H1 (cell line): Measurements from ENCODE around the gene ICA1. TPM values are rescaled to one million over a fixed set of nuclear protein-coding genes. Genes with fewer than 3 reads are reported as not detected.

Experiments
- CBX5 ChIP-seq: fragments of 300-800, 300-1000 bp; sonication (generic); IDR thresholded peaks from 2 replicates; pipeline ENCODE4 v1.7.1; 2016; ENCODE audit warnings: antibody characterized with exemption, low read length, low read depth
- FOSL1 ChIP-seq: IDR thresholded peaks from 2 replicates; pipeline ENCODE4 v1.6.1; 2011; ENCODE audit warnings: mild to moderate bottlenecking, low read depth, low read length, moderate library complexity; ENCODE audit not compliant: insufficient read depth
- MAFK ChIP-seq: IDR thresholded peaks from 2 replicates; pipeline ENCODE4 v1.6.1; 2012; ENCODE audit warnings: low read depth, mild to moderate bottlenecking, improper control_type of control experiment, low read length
- SIX5 ChIP-seq: IDR thresholded peaks from 2 replicates; pipeline ENCODE4 v1.6.1; 2011; ENCODE audit warnings: mild to moderate bottlenecking, low read depth, low read length
- polyA plus RNA-seq, 7 experiments: library from polyadenylated mRNA; depleted of rRNA in 3 of 7; stranded (reverse) in 5 of 7; unstranded in 2 of 7; fragments of >200 nt in 5 of 7; fragments of 200-250 nt in 2 of 7; gene quantifications; 1 replicate in 5 of 7; 2 replicates in 1 of 7; 4 replicates in 1 of 7; pipeline versions ENCODE4 v1.2.1 to v1.2.3, GENCODE V29; 2011 to 2013; ENCODE audit warnings: missing spikeins in 2 of 7, mixed read lengths in 2 of 7
- total RNA-seq: library from RNA; stranded (reverse); fragmentation: NEBNext Ultra II Directional; extraction: Animal tissue kit (Norgen Biotek cat#: 25700); gene quantifications from 2 replicates; pipeline ENCODE4 v1.2.1, GENCODE V29; 2021

ICA1 gene
- total and polyA plus RNA-seq, 2 of the 8 experiments (the other 6 are each of a cell fraction or from before 2014, with no cell fraction given): 14.9 to 37.1 TPM

DNA sequence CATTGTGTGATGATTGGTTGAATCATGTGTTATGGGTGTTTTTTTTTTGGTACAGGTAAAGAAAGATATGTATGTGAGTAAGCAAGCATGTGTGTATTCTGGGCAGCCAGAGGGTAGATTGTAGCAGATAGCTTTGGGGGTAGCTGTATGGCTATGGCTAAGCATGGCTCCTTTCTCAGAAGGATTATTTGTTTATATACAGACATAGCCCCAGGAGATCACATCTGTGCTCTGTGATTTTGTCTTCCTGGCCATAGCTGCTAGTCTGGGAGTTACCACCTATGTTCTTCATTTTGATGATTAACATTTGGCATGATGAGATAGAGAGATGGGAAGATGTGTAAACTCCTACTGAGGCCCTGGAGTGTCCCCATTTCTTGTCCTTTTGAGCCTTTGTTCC, 23.2 kb upstream of the ICA1 start (continued):
- TF ChIP-seq MAFK (no peak), CBX5 (no peak), SIX5 (no peak), FOSL1 (no peak)
